ENCODE data around the gene RFC5. TPM values are rescaled to one million over a fixed set of nuclear protein-coding genes. Genes with fewer than 3 reads are reported as not detected.

Gene RFC5
- total and polyA plus RNA-seq, 2 of the 8 experiments (the other 6 are each of a cell fraction or from before 2014, with no cell fraction given): 34.4 to 40.6 TPM

GRCh38 chr12:118055144-118055557, 38.6 kb downstream of the RFC5 start:
- H2BK5ac ChIP-seq (ENCODE audit: low read depth, low read length): no peak overlapping the region
- H3K27ac ChIP-seq (ENCODE audit: low read depth, low read length): no peak overlapping the region
- no peak overlapping the region for H2BK12ac ChIP-seq (ENCODE audit: low read depth, low read length)
- no peak overlapping the region for H3K23ac ChIP-seq (ENCODE audit: insufficient read length)
- FAIRE-seq (no peak), DNase-seq (ENCODE audit: low read depth in 1 of 2, low spot score in 2 of 2) (peak in 1 of 2 experiments; percentile 79)
- no peak overlapping the region for H4K5ac ChIP-seq (ENCODE audit: insufficient read length, low read depth, low read length)
- H3K4me1 ChIP-seq (replicated peaks in 1 of 4; ENCODE audit: control insufficient read depth in 3 of 4, insufficient read depth in 4 of 4, low read length in 3 of 4): peaks cover 0 to 1% (median 0%) of the 10 kb centered on the region in 4 experiments; a peak in 2 of 7 replicates
- H2BK120ac ChIP-seq (replicated peaks; ENCODE audit: low read depth, low read length): no peak overlapping the region
- peaks cover 2% of the 10 kb centered on the region; the same call in 1 of the 2 replicates for H3K23me2 ChIP-seq (ENCODE audit: low read depth, low read length)
- H2AFZ ChIP-seq (ENCODE audit: low read length): no peak overlapping the region
- no peak overlapping the region for H4K91ac ChIP-seq (replicated peaks; ENCODE audit: insufficient read length, low read length)
- H3K18ac ChIP-seq (ENCODE audit: extremely low read depth, low read length): no peak overlapping the region
- POLR2A ChIA-PET (ENCODE audit: partially characterized antibody): interaction anchor here (0.9 to 6.5 kb wide), 5 partner anchors 9 to 27 kb away, joined by 5 to 30 read pairs (median 7); no protein-coding TSS in a partner anchor
- no peak overlapping the region for H3K9ac ChIP-seq (replicated peaks in 1 of 4; ENCODE audit: extremely low read depth in 1 of 4, low read depth in 3 of 4, low read length in 3 of 4)
- H3K56ac ChIP-seq (replicated peaks; ENCODE audit: insufficient read length, low read depth, low read length): no peak overlapping the region
- H3K79me2 ChIP-seq (ENCODE audit: control insufficient read depth in 1 of 2, insufficient read depth in 2 of 2, low read length in 2 of 2): peaks cover 0 to 50% of the 10 kb centered on the region in 2 experiments; a peak in 2 of 4 replicates
- no peak overlapping the region for H3K14ac ChIP-seq (ENCODE audit: insufficient read length)
- H3K4me3 ChIP-seq (ENCODE audit: extremely low read depth in 1 of 4, insufficient read depth in 2 of 4, low read depth in 3 of 4, low read length in 4 of 4): no peak overlapping the region
- no peak overlapping the region for H3K4me2 ChIP-seq (ENCODE audit: insufficient read depth in 1 of 2, low read depth in 2 of 2, low read length in 2 of 2)
- peaks cover 2 to 23% (median 13%) of the 10 kb centered on the region in 4 experiments; a peak in 5 of 8 replicates for H3K36me3 ChIP-seq (ENCODE audit: control insufficient read depth in 2 of 4, insufficient read depth in 4 of 4, low read length in 3 of 4)
- H2BK15ac ChIP-seq (ENCODE audit: low read length): no peak overlapping the region
- no peaks in the 10 kb centered on the region for H3K27me3 ChIP-seq (replicated peaks in 1 of 4; ENCODE audit: control insufficient read depth in 3 of 4, extremely low read depth in 1 of 4, insufficient read depth in 3 of 4, low read length in 3 of 4)
- no peaks in the 10 kb centered on the region for H3K9me3 ChIP-seq (ENCODE audit: insufficient read depth in 2 of 2, low read depth in 1 of 2, low read length in 1 of 2)
- H3K79me1 ChIP-seq (ENCODE audit: low read depth, low read length): peaks cover 11% of the 10 kb centered on the region
- WGBS, 2 experiments (ENCODE audit: extremely low coverage in 1 of 2, insufficient coverage in 1 of 2, insufficient read length in 1 of 2, insufficient replicate concordance in 2 of 2, low coverage in 1 of 2, low lambda C conversion rate in 2 of 2, missing lambda C conversion rate in 1 of 2): 67% methylated on average over 2 of the region's 2 CpGs; no CpG with 5 or more reads in 1 of the 2 experiments
- no peak overlapping the region for H2BK20ac ChIP-seq (ENCODE audit: low read length)
- peaks cover 4 to 5% of the 10 kb centered on the region in 2 experiments for H4K20me1 ChIP-seq (replicated peaks in 1 of 2; ENCODE audit: control insufficient read depth in 1 of 2, insufficient read depth in 2 of 2, low read length in 2 of 2)
- CTCF ChIA-PET (ENCODE audit: partially characterized antibody): interaction anchor here (0.7 to 5.8 kb wide), 11 partner anchors 10 to 180 kb away, joined by 3 to 49 read pairs (median 5); no protein-coding TSS in a partner anchor
- no peak overlapping the region for H4K8ac ChIP-seq (ENCODE audit: extremely low read depth, insufficient read depth, low read length)
- no peak overlapping the region for H3K4ac ChIP-seq (replicated peaks; ENCODE audit: insufficient read length, low read depth, low read length)
- H2AK5ac ChIP-seq (ENCODE audit: low read depth, low read length): no peak overlapping the region
